Tibial artery (tissue), 4 donors: ENCODE data around the gene TUBGCP5.
"Not testable (repeated sequence)": the region's sequence is repeated elsewhere in the genome, so short reads cannot be mapped to it uniquely, and the experiment has no call there.

Experiments used
- DNase-seq, 2 donors: peaks; one replicate each; pipeline ENCODE4 v3.0.0-alpha.2; 2019
- H3K27ac ChIP-seq, 2 donors: fragments of 200-600 bp; sonication (generic) in 1 of 2; 1 replicate in 1 of 2; 2 replicates in 1 of 2; pipeline ENCODE4 v1.5.1; 2018 to 2019; ENCODE audit warnings: mild to moderate bottlenecking in 1 of 2
- H3K27me3 ChIP-seq, 2 donors: fragments of 200-600 bp; sonication (generic) in 1 of 2; one replicate each; pipeline versions ENCODE4 v1.5.1 to v1.6.0; 2016 to 2019
- H3K36me3 ChIP-seq, 3 donors: fragments of 200-600 bp; sonication (generic) in 2 of 3; one replicate each; pipeline ENCODE4 v1.5.1; 2016 to 2019; ENCODE audit warnings: mild to moderate bottlenecking in 2 of 3
- H3K4me1 ChIP-seq, 4 donors: fragments of 200-600 bp; sonication (generic) in 2 of 4; 1 replicate in 3 of 4; 2 replicates in 1 of 4; pipeline ENCODE4 v1.5.1; 2016 to 2019
- H3K4me3 ChIP-seq, 2 donors: fragments of 200-600 bp; sonication (generic) in 1 of 2; 1 replicate in 1 of 2; 2 replicates in 1 of 2; pipeline ENCODE4 v1.5.1; 2018 to 2019; ENCODE audit warnings: mild to moderate bottlenecking in 2 of 2
- H3K9me3 ChIP-seq, 3 donors: fragments of 200-600 bp; sonication (generic) in 1 of 3; one replicate each; pipeline ENCODE4 v1.5.1; 2016 to 2019
- CTCF ChIP-seq, 2 experiments: fragments of 200-600 bp in 1 of 2; fragments of 450-650 bp in 1 of 2; IDR thresholded peaks; one replicate each; pipeline ENCODE4 v1.5.1; 2017 to 2019; ENCODE audit warnings: antibody characterized with exemption in 2 of 2, mild to moderate bottlenecking in 1 of 2, moderate library complexity in 1 of 2
- intact Hi-C: fragments of 100-400 bp; cut with DNase I; formaldehyde crosslinking; loops from one replicate; pipeline ENCODE4 v1.15.0; 2023; ENCODE audit warnings: low total_unique reads

Gene TUBGCP5

GRCh38 chr15:23049984-23050628, 10.7 kb upstream of the TUBGCP5 start:
- Histone ChIP-seq H3K9me3 (no peaks in the 10 kb centered on the region), H3K27me3 (no peaks in the 10 kb centered on the region), H3K4me1 (no peaks in the 10 kb centered on the region), H3K4me3 (no peak overlapping the region), H3K36me3 (no peaks in the 10 kb centered on the region), H3K27ac (no peak overlapping the region)
- no peak for DNase-seq
- intact Hi-C loops = no loop called here
- TF ChIP-seq CTCF (IDR thresholded peaks at IDR 0.05) = no peak

- H3K27me3 ChIP-seq, H3K4me3 ChIP-seq, H3K36me3 ChIP-seq, H3K9me3 ChIP-seq, DNase-seq, intact Hi-C loops, H3K4me1 ChIP-seq, H3K27ac ChIP-seq: not testable (repeated sequence)
These were observed 9.4 kb upstream of the TUBGCP5 start for GRCh38 chr15:23048572-23049282.

- H3K27ac ChIP-seq, DNase-seq, intact Hi-C loops, H3K4me1 ChIP-seq, H3K9me3 ChIP-seq, H3K36me3 ChIP-seq, H3K27me3 ChIP-seq, H3K4me3 ChIP-seq: not testable (repeated sequence)
These were observed 4.6 kb upstream of the TUBGCP5 start for GRCh38 chr15:23043987-23044386.

GRCh38 chr15:23043535-23043934, 4.2 kb upstream of the TUBGCP5 start:
- DNase-seq, H3K4me3 ChIP-seq, H3K9me3 ChIP-seq, H3K36me3 ChIP-seq, H3K4me1 ChIP-seq, H3K27me3 ChIP-seq, H3K27ac ChIP-seq, intact Hi-C loops: not testable (repeated sequence)

GRCh38 chr15:23041736-23042135, 2.4 kb upstream of the TUBGCP5 start:
- H3K4me3 ChIP-seq, DNase-seq, H3K27me3 ChIP-seq, intact Hi-C loops, H3K9me3 ChIP-seq, H3K27ac ChIP-seq, H3K36me3 ChIP-seq: not testable (repeated sequence)
- H3K4me1 ChIP-seq = peaks cover 0 to 18% (median 11%) of the 10 kb centered on the region in 4 donors

GRCh38 chr15:23039917-23040281, 530 bp upstream of the TUBGCP5 start:
- H3K9me3 ChIP-seq = no peaks in the 10 kb centered on the region
- H3K27ac ChIP-seq = peak overlapping the region; percentile 74 to 78
- intact Hi-C loops = loop anchor here (5.0 kb wide), 1 partner anchor 253 kb away; the partner anchor contains the start of gene NIPA1

GRCh38 chr15:23038726-23039142, 635 bp downstream of the TUBGCP5 start:
- no peaks in the 10 kb centered on the region for H3K27me3 ChIP-seq
- TF ChIP-seq CTCF (IDR thresholded peaks at IDR 0.05) = no peak
- intact Hi-C loops = loop anchor here (5.0 kb wide), 1 partner anchor 251 kb away; the partner anchor contains the start of gene NIPA1
- H3K9me3 ChIP-seq = no peaks in the 10 kb centered on the region
- peak overlapping the region; percentile 80 to 91 for H3K4me3 ChIP-seq
- H3K4me1 ChIP-seq = peaks cover 0 to 18% (median 11%) of the 10 kb centered on the region in 4 donors
- DNase-seq = no peak
- peaks cover 15 to 20% (median 16%) of the 10 kb centered on the region in 3 donors for H3K36me3 ChIP-seq
- H3K27ac ChIP-seq = peak overlapping the region; percentile 74 to 78

More at GRCh38 chr15:23039917-23040281, 530 bp upstream of the TUBGCP5 start:
- Histone ChIP-seq H3K36me3 (peaks cover 10 to 18% (median 11%) of the 10 kb centered on the region in 3 donors), H3K4me3 (peak overlapping the region; percentile 80 to 91), H3K27me3 (no peaks in the 10 kb centered on the region), H3K4me1 (peaks cover 0 to 18% (median 11%) of the 10 kb centered on the region in 4 donors)
- DNase-seq = no peak
- TF ChIP-seq CTCF (IDR thresholded peaks at IDR 0.05) = no peak
